Fibroblast of pulmonary artery (primary cell): ENCODE results near the gene ZFYVE19.

Experiments
- DNase-seq: peaks from one replicate; pipeline ENCODE4 v3.0.0-alpha.2; 2010; ENCODE audit warnings: low read depth
- H3K4me3 ChIP-seq: replicated peaks from 2 replicates; pipeline ENCODE4 v1.5.1; 2011; ENCODE audit warnings: low read depth, mild to moderate bottlenecking, control low read depth, low read length, moderate library complexity
- TF ChIP-seq, protein P1 (sequence below): IDR thresholded peaks from 2 replicates; pipeline ENCODE4 v1.5.1; 2011; ENCODE audit warnings: mild to moderate bottlenecking, control low read depth, low read length, inconsistent platforms; ENCODE audit errors: missing control alignments

ZFYVE19 gene

DNA sequence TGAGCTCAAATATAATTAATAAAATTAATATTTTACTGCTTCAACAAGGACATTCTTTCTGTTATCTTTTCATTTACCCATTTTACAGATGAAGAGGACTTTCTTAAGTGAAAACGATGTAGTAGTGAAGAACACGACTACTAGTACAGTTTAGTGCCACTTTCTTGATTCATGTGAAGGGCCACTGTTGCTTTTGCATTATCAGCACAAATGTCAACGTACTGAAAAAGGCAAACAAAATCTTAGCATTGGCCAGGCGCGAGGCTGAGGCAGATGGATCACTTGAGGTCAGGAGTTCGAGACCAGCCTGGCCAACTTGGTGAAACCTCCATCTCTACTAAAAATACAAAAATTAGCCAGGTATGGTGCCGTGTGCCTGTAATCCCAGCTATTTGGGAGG is 12.2 kb downstream of the ZFYVE19 start:
- TF ChIP-seq, protein P1, sequence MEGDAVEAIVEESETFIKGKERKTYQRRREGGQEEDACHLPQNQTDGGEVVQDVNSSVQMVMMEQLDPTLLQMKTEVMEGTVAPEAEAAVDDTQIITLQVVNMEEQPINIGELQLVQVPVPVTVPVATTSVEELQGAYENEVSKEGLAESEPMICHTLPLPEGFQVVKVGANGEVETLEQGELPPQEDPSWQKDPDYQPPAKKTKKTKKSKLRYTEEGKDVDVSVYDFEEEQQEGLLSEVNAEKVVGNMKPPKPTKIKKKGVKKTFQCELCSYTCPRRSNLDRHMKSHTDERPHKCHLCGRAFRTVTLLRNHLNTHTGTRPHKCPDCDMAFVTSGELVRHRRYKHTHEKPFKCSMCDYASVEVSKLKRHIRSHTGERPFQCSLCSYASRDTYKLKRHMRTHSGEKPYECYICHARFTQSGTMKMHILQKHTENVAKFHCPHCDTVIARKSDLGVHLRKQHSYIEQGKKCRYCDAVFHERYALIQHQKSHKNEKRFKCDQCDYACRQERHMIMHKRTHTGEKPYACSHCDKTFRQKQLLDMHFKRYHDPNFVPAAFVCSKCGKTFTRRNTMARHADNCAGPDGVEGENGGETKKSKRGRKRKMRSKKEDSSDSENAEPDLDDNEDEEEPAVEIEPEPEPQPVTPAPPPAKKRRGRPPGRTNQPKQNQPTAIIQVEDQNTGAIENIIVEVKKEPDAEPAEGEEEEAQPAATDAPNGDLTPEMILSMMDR = no peak
- no peak for DNase-seq
- no peak overlapping the region for H3K4me3 ChIP-seq

DNA sequence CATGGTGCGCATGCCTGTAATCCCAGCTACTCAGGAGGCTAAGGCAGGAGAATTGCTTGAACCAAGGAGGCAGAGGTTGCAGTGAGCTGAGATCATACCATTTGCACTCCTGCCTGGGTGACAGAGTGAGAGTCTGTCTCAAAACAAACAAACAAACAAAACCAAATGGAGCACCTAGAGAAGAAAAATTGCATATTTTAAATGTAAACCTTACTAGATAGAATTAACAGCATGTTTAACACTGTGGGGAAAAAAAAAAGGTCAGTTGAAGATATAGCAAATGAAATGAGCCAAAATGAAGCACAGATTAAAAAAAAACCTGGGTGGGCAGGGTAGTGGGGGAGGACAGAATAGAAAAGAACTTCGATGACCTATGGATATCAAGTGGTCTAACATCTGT is 14.3 kb downstream of the ZFYVE19 start:
- TF ChIP-seq, protein P1 = no peak
- no peak overlapping the region for H3K4me3 ChIP-seq
- no peak for DNase-seq

DNA sequence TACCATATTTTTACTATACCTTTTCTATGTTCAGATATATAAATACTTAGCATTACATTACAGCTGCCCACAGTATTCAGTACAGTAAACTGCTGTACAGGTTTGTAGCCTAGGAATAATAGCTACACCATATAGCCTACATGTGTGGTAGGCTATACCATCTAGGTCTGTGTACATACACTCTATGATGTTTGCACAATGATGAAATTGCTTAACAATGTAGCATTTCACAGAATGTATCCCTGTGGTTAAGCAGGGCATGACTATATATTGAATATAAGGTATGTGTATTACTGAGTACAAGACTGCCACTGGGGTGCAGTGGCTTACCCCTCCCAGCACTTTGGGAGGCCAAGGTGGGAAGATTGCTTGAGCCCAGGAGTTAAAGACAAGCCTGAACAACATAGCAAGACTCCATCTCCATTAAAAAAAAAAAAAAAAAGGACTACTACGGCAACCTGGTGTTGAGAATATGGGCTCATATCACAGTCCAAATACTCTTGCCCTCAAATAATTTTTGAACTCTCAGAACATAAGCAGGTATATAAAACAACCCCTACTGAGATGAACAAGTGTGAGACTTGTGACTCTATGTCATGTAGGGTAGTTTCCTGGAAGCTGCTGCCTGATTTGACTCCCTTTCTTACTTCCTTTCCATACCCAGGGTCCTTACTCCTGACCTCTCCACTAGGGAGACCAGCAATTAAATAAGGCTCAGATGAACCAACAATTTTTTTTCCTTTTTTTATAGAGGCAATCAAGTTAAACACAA is 16.9 kb downstream of the ZFYVE19 start:
- no peak overlapping the region for H3K4me3 ChIP-seq
- no peak for DNase-seq
- TF ChIP-seq, protein P1 = no peak

DNA sequence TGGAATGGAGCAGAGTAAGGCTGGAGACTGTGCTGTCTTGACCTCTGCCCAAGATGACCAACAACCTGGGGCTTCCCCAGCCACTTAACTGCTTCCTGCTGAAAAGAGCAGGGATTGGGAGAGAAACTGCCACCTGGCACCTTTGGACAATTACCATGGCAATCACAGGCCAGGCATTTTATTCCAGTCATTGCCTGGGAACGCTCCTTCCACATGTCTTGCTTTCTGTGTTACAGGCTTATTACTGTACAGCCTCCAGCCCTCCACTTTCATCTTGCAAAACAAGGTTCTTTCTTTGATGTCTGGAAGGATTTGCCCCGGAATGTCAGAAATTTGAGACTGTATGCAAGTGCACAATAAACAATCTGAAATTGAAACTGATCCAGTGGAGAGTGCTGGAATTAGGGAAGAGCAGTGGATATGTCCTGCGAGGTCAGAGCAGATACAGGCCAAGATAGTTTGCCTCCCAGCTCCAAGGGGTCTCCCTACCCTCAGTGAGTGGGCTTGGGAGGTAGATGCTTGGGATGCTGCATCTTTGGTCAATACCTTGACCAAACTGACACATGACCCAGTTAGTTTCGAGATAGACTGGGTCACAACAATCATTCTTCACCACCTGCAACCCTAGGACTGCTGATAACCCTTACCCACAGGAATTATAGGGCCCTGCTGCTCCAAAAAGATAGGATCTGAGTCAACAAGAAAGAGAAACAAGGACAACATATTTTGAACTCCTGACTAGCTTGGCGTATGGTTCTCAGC is 19.0 kb downstream of the ZFYVE19 start:
- TF ChIP-seq, protein P1 = no peak
- H3K4me3 ChIP-seq = no peak overlapping the region
- no peak for DNase-seq

DNA sequence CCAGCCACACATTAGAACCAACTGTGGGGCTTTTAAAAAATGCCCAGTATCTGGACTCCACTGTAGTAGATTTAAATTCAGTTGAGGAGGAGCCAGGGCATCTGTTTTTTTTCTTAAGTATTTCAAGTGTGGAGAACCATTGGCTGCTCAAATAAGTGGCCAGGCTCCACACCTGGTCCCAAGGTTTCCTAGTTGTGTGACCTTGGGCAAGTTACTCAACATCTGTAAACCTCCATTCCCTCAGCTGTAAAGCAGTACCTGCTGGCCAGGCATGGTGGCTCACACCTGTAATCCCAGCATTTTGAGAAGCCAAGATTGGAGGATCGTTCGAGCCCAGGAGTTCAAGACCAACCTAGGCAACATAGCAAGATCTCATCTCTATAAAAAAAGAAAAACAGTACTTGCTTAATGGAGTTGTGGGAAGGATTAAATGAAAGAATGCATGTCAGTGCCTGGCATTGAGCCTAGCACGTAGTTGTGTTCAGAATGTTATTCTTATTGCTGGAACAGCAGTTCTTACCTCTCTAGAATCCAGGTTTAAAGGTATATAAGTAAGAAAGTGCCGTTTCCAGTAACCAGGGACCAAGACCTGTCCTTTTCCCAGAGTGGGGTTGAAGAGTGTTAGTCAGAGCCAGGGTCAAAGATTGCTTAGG is 19.7 kb downstream of the ZFYVE19 start:
- TF ChIP-seq, protein P1 = no peak
- no peak overlapping the region for H3K4me3 ChIP-seq
- DNase-seq = no peak

DNA sequence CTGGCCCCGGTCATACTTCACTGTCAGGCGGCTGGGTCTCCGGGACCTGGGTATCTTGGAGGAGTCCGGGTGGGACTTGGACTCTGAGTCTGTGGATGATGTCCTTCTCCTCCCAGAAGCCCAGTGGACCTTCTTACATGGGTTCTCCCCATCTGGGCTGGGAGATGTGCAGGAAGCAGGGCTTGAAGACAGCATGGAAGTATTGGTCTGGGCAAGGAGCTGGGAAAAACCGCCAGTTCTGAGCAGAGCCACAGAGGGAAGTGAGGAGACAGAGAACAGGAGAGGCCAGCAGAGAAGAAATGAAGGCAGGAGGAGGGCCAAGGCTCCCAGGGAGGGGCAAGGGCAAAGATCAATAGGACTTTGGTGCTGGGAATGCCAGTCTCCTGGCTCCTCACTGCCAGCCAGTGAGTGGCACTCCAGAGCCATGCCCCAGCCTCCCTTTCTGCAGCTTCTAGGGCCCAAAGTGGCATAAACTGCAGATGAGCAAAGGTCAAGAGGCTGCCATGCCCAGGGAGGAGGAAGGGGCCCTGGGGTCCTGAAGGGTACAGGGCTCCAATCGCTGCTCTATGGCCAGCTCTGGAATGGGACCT is 21.7 kb downstream of the ZFYVE19 start, which contains the start of gene PPP1R14D:
TSS of gene PPP1R14D (minus strand) at position 262 of the 590 bp plus-strand sequence. CDS start at position 195, 67 bp downstream.
- DNase-seq = no peak
- H3K4me3 ChIP-seq = no peak within 1 kb of the TSS
- TF ChIP-seq, protein P1 = no peak
